DOHH2 (cell line): Measurements from ENCODE around the gene CST6.

Source experiments
- H3F3A ChIP-seq: fragments of 200-600 bp; sonication (generic), shearing (Covaris generic); 2 replicates; pipeline ENCODE4 v1.6.0; 2016; ENCODE audit warnings: antibody characterized with exemption, mild to moderate bottlenecking; ENCODE audit not compliant: control insufficient read depth, insufficient read depth
- H3K27ac ChIP-seq: fragments of 200-600 bp; sonication (generic); 2 replicates; pipeline ENCODE4 v1.5.1; 2014; ENCODE audit warnings: low read depth, mild to moderate bottlenecking, low read length, moderate library complexity
- H3K27me3 ChIP-seq: fragments of 200-600 bp; sonication (generic); 2 replicates; pipeline ENCODE4 v1.6.1; 2014; ENCODE audit warnings: mild to moderate bottlenecking, low read length, mixed read lengths; ENCODE audit not compliant: control insufficient read depth
- H3K36me3 ChIP-seq: fragments of 200-600 bp; sonication (generic); 2 replicates; pipeline ENCODE4 v1.6.1; 2014; ENCODE audit warnings: mild to moderate bottlenecking, low read length, moderate library complexity, mixed read lengths; ENCODE audit not compliant: control insufficient read depth
- H3K4me1 ChIP-seq: fragments of 200-600 bp; sonication (generic); 2 replicates; pipeline ENCODE4 v1.6.1; 2014; ENCODE audit warnings: mild to moderate bottlenecking, low read length, mixed read lengths; ENCODE audit not compliant: control insufficient read depth
- H3K4me2 ChIP-seq: fragments of 200-600 bp; sonication (generic); 2 replicates; pipeline ENCODE4 v1.6.0; 2014; ENCODE audit warnings: mild to moderate bottlenecking, low read length, moderate library complexity
- H3K4me3 ChIP-seq: fragments of 200-600 bp; sonication (generic); 2 replicates; pipeline ENCODE4 v1.5.1; 2014; ENCODE audit warnings: mild to moderate bottlenecking, low read length, mixed read lengths
- H3K79me2 ChIP-seq: fragments of 200-600 bp; sonication (generic); 2 replicates; pipeline ENCODE4 v1.6.1; 2014; ENCODE audit warnings: mild to moderate bottlenecking, low read length, mixed read lengths; ENCODE audit not compliant: control insufficient read depth
- H3K9me2 ChIP-seq: fragments of 200-600 bp; sonication (generic); replicated peaks from 2 replicates; pipeline ENCODE4 v1.6.1; 2014; ENCODE audit warnings: mild to moderate bottlenecking, low read length, mixed read lengths; ENCODE audit not compliant: control insufficient read depth
- H3K9me3 ChIP-seq: fragments of 200-600 bp; sonication (generic); 2 replicates; pipeline ENCODE4 v1.6.1; 2014; ENCODE audit warnings: antibody characterized with exemption, low read length, mixed read lengths; ENCODE audit not compliant: control insufficient read depth, insufficient read depth
- H4K20me1 ChIP-seq: fragments of 200-600 bp; sonication (generic); 2 replicates; pipeline ENCODE4 v1.6.0; 2014; ENCODE audit warnings: low read depth, mild to moderate bottlenecking, antibody characterized with exemption, low read length, moderate library complexity; ENCODE audit not compliant: control insufficient read depth, insufficient read depth
- EZH2phosphoT487 ChIP-seq: fragments of 200-600 bp; sonication (generic); IDR thresholded peaks from 2 replicates; pipeline ENCODE4 v1.6.1; 2017; ENCODE audit warnings: borderline replicate concordance, mild to moderate bottlenecking, antibody characterized with exemption, low read length, moderate library complexity, mixed read lengths
- TF ChIP-seq, protein P1 (sequence below): fragments of 200-600 bp; sonication (generic); IDR thresholded peaks from one replicate; pipeline ENCODE4 v1.5.1; 2014; ENCODE audit warnings: antibody characterized with exemption, mild to moderate bottlenecking, low read depth, low read length; ENCODE audit not compliant: poor library complexity, severe bottlenecking

CST6 gene

DNA sequence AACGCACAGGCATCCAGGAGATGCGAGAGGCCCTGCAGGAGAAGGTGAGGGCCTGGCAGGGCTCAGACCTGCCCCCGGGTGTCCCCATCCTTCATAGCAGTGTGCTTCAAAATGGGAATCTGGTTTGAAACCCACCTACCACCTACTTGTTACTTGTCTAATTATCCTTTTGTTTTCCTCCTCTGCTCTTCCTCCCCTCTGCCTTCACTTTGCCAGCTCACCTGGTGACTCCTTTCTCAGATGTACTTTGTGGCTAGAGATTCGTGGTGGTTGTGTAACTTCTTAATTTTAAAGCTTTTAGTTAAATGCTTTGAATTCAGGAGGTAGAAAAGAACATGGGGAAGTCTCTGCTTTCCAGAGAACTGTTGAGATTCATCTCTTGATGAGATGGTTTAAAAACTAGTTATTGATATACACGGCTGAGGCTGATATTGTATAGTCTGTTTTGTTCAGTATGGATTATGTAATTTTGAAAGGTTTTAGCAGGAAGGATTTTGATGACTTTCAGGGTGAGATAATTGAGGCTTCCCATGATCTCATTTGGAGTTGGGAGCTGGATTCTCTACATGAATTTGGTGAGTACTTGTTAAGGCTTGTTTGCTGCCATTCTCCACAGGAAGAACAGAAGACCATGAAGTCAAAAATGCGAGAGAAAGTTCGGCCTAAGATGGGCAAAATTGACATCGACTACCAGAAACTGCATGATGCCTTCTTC is 48.3 kb downstream of the CST6 start:
- Histone ChIP-seq H3F3A (peaks cover 6% of the 10 kb centered on the region), H3K4me1 (peaks cover 4% of the 10 kb centered on the region; the same call in 1 of the 2 replicates), H3K9me2 (no peaks in the 10 kb centered on the region), H3K27ac (no peak overlapping the region), H4K20me1 (no peaks in the 10 kb centered on the region; the same call in 1 of the 2 replicates), H3K4me3 (no peak overlapping the region), H3K27me3 (no peaks in the 10 kb centered on the region), H3K79me2 (peaks cover 27% of the 10 kb centered on the region), H3K4me2 (no peak overlapping the region), H3K36me3 (peaks cover 96% of the 10 kb centered on the region), H3K9me3 (no peaks in the 10 kb centered on the region)
- TF ChIP-seq, protein P1, sequence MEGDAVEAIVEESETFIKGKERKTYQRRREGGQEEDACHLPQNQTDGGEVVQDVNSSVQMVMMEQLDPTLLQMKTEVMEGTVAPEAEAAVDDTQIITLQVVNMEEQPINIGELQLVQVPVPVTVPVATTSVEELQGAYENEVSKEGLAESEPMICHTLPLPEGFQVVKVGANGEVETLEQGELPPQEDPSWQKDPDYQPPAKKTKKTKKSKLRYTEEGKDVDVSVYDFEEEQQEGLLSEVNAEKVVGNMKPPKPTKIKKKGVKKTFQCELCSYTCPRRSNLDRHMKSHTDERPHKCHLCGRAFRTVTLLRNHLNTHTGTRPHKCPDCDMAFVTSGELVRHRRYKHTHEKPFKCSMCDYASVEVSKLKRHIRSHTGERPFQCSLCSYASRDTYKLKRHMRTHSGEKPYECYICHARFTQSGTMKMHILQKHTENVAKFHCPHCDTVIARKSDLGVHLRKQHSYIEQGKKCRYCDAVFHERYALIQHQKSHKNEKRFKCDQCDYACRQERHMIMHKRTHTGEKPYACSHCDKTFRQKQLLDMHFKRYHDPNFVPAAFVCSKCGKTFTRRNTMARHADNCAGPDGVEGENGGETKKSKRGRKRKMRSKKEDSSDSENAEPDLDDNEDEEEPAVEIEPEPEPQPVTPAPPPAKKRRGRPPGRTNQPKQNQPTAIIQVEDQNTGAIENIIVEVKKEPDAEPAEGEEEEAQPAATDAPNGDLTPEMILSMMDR, result no peak
- no peak for TF ChIP-seq EZH2phosphoT487

DNA sequence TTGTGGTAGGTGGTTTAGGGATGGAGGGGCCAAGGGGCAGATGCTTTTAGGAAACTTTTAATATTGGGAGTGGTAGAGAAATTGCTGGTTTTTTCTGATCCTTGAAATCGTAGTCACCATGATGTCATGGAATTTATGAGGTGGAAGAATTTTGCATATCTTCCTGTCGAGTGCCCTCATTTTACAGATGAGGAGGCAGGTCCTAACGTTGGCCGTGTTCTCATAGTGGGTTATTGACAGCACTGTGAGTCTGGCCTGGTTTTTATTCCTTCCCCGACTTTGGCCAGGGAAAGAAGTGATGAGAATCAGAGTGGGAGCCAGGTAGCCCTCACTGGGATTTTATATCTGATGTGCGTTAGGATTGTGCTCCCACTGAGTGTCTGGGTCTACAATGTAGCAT is 49.5 kb downstream of the CST6 start:
- no peak overlapping the region for H3K4me2 ChIP-seq
- no peak overlapping the region for H3K4me3 ChIP-seq
- peaks cover 94% of the 10 kb centered on the region for H3K36me3 ChIP-seq
- H3K27ac ChIP-seq, result no peak overlapping the region
- H3K4me1 ChIP-seq, result peaks cover 4% of the 10 kb centered on the region; the same call in 1 of the 2 replicates
- H3K79me2 ChIP-seq, result peaks cover 24% of the 10 kb centered on the region
- no peaks in the 10 kb centered on the region for H3K9me2 ChIP-seq
- no peaks in the 10 kb centered on the region for H3K27me3 ChIP-seq
- TF ChIP-seq, protein P1, result no peak
- no peak for TF ChIP-seq EZH2phosphoT487
- H3K9me3 ChIP-seq, result no peaks in the 10 kb centered on the region
- H4K20me1 ChIP-seq, result no peaks in the 10 kb centered on the region
- peaks cover 16% of the 10 kb centered on the region for H3F3A ChIP-seq

DNA sequence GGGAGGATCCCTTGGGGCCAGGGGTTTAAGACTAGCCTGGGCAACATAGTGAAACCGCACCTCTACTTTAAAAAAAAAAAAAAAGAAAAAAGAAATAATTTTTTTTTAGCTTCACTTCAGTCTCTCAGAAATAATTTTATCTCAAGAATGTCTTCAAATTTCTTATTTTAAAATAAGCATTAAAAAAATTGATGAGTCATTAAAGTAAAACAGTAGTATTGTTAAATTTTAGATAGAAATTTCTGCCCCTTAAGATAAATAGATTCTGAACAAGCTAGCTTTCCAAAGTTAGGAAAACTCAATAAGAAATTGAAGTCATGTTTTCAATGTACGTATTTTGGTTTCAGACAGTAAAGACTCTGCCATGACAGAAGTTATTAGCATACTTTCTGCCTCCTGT is 50.6 kb downstream of the CST6 start:
- Histone ChIP-seq H3K4me3 (no peak overlapping the region), H3K9me2 (no peaks in the 10 kb centered on the region), H3K27me3 (no peaks in the 10 kb centered on the region), H3K79me2 (peaks cover 24% of the 10 kb centered on the region), H3K27ac (no peak overlapping the region), H3K4me2 (no peak overlapping the region), H3K36me3 (peaks cover 94% of the 10 kb centered on the region), H4K20me1 (no peaks in the 10 kb centered on the region), H3F3A (peaks cover 26% of the 10 kb centered on the region), H3K9me3 (no peaks in the 10 kb centered on the region), H3K4me1 (peaks cover 12% of the 10 kb centered on the region)
- TF ChIP-seq, protein P1, result no peak
- no peak for TF ChIP-seq EZH2phosphoT487
